Brain pericyte (primary cell): ENCODE data around the gene CLPSL2.

ENCODE experiments used
- DNase-seq: peaks from one replicate; pipeline ENCODE4 v3.0.0-alpha.2; 2012; ENCODE audit warnings: low read depth, low spot score

The CLPSL2 gene

GRCh38 chr6:35787266-35788218, 11.1 kb downstream of the CLPSL2 start:
- no peak for DNase-seq

- no peak for DNase-seq
Measured at GRCh38 chr6:35788423-35788982, 12.1 kb downstream of the CLPSL2 start.

DNA sequence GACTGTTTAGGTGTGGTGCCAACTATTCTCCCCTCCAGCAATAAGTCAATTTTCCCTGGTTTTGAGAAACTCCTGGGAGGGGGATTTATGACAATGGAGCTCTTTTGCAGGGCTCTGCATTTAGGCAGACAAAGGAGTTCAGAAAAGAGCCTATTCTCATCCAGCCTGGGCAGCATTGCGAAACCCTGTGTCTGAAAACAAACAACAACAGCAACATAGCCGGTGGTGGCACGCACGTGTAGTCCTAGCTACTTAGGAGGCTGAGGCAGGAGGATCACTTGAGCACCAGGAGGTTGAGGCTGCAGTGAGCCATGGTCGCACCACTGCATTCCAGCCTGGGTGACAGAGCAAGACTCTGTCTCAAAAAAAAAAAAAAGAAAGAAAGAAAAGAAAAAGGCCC, 14.3 kb downstream of the CLPSL2 start:
- no peak for DNase-seq

DNA sequence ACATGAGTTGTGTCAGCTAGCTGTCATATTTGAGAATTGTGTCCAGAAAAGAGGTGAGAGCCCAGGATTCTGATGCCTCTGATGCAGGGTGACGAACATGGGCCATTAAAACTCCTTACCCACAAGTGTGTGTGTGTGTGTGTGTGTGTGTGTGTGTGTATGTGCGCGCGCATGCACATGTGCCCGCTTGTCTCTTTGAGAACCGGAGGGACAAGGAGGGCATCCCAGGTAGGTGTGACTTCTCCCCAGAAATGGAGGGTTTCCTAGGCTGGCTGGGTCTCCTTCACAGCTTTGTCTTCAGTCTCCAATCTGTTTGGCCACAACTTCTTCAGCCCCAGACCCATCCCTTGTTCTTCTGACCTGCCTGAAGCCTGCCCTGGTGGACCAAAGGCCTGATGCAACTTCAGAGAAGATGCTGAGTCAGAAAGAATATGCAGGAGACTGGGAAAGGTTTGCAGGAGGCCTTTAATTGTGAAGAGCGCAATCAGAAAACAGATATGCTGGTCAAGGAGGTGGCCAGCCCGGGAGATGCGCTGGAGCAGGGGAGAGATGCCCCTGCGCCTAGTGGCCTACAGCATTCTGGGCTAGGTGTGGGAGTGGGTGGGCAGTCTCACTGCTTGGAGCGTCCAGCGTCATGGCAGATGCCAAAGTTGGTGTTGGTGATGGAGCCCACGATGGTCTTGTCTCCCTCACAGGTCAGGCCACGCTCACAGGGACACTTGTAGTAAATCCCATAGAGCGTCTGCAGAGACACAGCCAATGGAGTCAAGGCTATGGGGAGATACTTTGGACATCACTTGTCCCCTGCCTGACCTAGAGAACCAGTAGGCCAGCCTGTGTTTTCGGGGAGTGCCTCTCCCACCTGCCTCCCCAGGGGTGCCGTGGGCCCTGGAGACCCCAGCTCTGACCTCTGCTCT, 18.4 kb downstream of the CLPSL2 start:
- DNase-seq = no peak

GRCh38 chr6:35795453-35796071, 19.2 kb downstream of the CLPSL2 start:
- no peak for DNase-seq

DNA sequence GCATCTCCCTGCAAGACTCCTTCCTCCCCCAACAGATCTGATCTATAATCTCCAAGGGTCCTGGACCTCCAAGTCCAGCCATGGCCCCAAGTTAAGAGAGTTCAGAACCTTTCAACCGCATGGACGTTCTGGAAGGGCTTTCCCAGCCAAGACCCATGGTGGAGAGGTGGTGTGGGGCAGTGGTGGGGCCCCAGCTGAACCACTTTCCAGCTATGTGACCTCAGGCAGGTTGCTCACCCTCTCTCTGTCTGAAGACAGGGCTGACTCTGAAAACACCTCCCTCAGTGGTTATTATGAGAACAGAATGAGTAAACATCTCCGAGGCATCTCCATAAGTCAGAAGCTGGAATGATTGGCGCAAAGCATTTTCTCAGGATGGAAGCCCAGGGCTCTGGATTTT, 19.8 kb downstream of the CLPSL2 start:
- DNase-seq = no peak

DNA sequence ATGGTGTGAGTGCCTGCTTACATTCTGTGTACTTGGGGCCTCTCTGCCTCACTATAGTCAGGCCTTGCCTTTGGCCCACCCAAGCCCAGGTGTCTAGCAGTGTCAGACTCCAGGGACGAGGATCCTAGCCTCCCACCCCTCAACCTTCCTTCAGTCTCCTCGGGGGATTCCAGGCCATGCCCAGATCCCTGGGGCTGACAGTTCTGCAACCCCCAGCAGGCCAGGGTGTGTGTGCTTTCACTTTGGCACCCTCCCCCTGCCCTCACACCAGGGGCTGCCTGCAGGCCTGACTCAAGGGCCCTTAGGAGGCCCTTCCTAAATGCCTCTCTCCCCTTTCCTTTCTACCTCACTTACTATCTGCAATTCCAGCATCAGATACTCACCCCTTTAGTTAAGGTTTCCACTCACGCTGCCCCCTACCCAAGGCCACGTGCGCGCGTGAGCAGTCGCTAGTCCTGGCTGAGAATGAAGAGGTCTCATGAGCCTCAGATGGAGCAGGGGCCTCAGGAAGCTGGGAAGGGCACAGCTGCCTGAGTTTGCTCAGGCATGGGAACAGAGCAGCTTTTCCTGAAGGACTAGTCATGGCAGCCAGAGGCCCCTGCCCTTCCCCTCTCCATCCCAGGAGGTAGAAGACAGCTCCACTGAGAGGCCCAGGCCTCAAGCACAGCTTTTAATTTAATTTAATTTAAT, 21.6 kb downstream of the CLPSL2 start:
- DNase-seq = no peak

DNA sequence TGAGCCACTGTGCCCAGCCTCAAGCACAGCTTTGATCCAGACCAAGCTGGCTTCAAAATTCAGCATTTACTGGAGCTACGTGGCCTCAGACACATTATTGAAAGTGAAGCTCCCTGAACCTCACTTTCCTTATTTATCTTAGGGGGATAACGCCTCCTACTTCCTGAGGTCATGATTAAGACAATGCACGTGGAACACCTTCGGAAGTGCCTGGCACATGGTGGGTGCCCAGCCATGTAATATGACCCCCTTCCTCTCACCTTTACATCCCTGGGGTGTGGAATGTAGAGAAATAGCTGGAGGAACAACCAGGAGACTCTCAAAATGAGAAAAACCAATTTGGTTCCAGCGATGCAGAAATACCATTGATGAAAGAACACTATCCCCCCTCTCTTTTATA, 22.3 kb downstream of the CLPSL2 start:
- DNase-seq = no peak

- no peak for DNase-seq
Measured at GRCh38 chr6:35801148-35801547, 24.8 kb downstream of the CLPSL2 start.

DNA sequence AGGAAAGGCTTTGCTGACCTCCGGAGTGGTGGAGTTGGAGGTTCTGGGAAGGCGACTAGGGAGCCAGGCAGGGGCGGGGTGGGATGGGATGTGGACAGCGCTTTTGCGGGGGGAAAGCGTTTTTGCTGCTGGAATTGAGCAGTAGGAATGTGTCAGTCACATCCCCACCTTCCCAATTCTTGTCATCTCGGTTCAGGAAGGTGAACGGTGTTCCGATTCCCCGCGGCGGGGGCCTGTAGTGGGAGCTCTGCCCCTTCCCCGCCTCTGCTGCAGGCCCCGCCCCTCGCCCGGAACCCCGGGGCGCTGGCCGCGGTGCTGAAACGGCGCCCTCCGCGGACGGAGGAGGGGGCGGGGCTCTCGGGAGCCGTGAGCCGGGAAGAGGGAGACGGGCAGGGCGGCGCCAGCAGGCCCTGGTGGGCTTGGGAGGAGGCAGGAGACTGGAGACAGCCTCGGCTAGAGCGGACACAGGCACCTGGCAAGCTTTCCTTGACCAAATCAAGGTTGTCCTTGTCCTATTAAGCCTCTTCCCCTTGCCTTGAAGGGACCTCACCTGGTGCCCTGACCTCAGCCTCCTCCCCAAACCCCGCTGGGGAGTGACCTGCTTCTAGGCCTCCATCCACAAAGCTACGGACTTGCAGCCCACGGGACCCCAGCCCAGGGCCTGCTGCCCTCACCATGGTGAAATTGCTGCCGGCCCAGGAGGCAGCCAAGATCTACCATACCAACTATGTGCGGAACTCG, 28.8 kb downstream of the CLPSL2 start, which contains the start of gene LHFPL5:
Gene LHFPL5, plus strand, starts transcription at position 357 of the 741 bp plus-strand sequence. Its CDS starts 319 bp downstream, at position 676.
- DNase-seq = no peak

- no peak for DNase-seq
Measured at GRCh38 chr6:35808688-35809087, 32.3 kb downstream of the CLPSL2 start.

GRCh38 chr6:35809809-35810208, 33.4 kb downstream of the CLPSL2 start:
- no peak for DNase-seq

DNA sequence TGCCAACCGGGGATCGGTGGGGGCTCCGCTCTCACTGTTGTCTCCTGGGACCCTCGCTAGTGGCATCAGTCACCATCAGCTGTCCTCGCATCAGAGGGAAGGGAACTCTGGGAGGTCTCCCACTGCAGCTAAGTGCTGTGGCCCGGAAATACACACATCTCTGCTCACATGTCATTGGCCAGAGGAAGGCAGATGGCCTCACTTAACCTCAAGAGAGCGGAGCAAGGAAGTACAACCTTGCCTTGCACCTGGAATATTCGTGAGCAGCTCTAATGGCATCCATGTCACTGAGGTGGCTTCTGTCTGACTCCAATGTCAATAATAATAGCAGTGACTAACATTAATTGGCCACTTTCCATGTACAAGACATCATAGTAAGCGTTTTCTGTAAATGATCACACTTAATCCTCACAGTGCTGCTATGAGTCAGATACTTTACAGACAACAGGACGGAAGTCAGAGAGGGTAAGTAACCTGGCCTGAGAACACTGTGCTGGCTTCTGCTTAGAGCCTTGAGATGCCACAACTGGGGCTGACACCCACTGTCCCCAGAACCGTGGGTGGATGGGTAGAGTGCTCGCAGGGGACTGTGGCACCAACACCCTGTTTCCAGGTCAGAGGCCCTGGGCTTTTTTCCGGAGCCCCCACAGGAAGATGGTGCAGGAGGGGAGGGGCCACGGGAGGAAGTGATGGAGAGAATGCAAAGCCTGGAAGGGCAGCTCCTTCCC, 34.7 kb downstream of the CLPSL2 start:
- no peak for DNase-seq

DNA sequence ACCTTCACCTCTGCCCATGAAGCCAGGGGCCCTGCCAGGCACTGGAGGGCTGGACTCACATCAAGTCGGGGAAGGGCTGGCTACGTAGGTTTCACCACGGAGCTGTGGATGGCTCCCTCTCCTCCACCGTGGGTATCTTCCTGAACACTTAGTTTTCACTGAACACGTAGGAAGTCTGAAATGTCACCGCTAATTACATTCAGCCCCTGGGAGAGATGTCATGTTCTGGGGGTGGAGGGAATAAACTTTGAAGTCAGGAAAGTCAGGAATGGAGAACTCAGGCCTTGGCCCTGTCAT, 35.2 kb downstream of the CLPSL2 start:
- DNase-seq = no peak

- DNase-seq = no peak
Measured at GRCh38 chr6:35817515-35817914, 41.1 kb downstream of the CLPSL2 start.

DNA sequence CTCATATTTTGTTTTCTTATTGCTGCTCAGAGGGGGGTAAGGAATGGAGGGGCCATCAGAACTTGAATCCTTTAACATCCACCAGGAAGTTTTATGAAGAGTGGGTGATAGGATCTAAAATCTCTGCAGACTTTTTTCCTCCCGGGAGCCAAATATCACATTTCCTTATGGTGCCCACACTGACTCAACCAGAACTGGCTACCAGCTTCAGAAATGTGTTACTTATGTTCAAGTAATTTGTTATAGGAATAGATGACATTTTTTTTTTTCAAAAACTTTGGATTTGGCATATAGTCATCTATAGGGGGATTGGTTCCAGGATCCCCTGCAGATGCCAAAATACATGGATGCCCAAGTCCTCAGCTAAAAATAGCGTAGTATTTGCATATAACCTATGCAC, 47.2 kb downstream of the CLPSL2 start:
- no peak for DNase-seq

GRCh38 chr6:35824552-35825192, 48.3 kb downstream of the CLPSL2 start:
- no peak for DNase-seq
